ENCODE data around the gene CAV2.

The CAV2 gene

DNA sequence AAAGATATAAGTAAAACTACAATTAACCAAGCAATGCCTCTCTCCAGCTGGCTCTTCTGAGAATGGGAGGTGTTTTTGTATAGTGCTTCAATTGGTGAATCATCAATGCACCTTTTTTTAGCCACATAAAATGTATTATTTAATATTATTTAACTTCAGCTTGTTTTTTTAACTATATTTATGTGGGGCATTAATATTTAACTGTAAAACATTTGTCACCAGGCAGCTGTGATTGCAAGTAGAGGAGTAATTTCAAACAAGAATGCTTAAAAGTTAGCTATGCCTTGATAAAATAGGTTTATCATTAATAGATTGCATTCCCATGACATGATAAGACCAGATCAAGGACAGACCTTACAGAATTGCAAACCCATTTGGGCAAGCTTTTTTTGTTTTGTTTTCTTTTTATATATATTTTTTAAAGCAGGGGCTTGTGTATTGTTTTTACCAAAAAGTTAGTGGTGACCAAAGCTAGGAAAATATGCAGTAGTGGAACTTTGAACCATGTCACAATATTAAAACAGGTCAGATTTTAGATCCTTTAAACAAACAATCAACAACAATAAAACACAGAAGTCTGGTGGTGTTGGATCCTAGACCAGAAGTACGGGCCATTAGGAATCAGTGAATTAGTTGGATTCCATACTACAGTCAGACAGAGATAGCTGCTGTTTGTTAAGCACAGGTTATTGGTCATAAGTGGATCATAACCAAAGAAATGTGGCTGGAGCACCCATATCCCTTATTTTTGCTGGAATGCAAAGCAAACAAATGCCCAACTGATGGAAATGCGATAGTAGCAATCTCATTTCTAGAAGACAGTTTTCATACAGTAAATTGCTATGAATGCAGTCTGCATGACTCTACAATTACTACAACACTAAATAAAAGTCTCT, 2.9 kb downstream of the CAV2 start:
- DNase-seq (ENCODE audit: low read depth), result no peak
- no peak overlapping the region for H3K4me3 ChIP-seq (ENCODE audit: low read depth, low read length)
- TF ChIP-seq, protein P1, sequence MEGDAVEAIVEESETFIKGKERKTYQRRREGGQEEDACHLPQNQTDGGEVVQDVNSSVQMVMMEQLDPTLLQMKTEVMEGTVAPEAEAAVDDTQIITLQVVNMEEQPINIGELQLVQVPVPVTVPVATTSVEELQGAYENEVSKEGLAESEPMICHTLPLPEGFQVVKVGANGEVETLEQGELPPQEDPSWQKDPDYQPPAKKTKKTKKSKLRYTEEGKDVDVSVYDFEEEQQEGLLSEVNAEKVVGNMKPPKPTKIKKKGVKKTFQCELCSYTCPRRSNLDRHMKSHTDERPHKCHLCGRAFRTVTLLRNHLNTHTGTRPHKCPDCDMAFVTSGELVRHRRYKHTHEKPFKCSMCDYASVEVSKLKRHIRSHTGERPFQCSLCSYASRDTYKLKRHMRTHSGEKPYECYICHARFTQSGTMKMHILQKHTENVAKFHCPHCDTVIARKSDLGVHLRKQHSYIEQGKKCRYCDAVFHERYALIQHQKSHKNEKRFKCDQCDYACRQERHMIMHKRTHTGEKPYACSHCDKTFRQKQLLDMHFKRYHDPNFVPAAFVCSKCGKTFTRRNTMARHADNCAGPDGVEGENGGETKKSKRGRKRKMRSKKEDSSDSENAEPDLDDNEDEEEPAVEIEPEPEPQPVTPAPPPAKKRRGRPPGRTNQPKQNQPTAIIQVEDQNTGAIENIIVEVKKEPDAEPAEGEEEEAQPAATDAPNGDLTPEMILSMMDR (conservative IDR thresholded peaks at IDR 0.05; ENCODE audit: low read depth, low read length), result no peak

DNA sequence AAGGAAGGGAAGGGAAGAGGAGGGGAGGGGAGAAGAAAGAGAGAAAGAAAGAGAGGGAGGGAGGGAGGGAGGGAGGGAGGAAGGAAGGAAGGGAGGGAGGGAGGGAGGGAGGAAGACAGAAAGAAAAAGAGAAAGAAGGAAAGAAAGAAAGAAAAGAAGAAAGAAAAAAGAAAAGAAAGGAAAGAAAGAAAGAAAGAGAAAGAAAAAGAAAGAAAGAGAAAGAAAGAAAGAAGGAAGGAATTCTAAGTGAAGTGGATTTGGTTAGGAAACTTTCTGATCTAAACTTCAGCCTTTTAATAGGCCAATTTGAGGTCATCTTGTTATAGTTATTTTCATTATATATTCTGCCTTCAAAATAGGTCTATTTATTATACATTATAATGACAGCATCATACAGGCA, 4.3 kb downstream of the CAV2 start:
- DNase-seq (ENCODE audit: low read depth), result no peak
- TF ChIP-seq, protein P1 (conservative IDR thresholded peaks at IDR 0.05; ENCODE audit: low read depth, low read length), result no peak
- H3K4me3 ChIP-seq (ENCODE audit: low read depth, low read length), result no peak overlapping the region

DNA sequence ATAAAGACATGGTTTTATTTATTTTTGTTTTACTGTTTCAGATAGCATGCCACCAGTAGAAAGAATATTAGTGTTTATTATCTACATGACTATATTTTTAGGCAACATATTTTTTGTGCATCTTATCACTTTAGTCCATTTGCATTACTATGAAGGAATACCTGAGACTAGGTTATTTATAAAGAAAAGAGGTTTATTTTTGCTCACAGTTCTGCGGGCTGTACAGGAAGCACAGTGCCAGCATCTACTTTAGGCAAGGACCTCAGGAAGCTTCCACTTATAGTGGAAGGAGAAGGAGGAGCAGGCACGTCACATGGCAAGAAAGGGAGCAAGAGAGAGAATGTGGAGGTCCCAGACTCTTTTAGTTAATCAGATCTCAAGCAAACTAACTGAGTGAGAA, 5.7 kb downstream of the CAV2 start:
- no peak for DNase-seq (ENCODE audit: low read depth)

DNA sequence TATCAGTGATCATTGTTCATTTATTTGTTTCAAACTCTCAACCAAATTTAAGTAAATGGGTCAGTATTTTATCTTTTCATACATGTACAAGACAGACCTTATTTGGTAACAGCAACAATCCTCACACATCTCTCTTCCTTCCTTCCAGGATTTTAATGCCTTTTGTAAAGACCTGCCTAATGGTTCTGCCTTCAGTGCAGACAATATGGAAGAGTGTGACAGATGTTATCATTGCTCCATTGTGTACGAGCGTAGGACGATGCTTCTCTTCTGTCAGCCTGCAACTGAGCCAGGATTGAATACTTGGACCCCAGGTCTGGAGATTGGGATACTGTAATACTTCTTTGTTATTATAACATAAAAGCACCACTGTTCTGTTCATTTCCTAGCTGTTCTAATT, 6.3 kb downstream of the CAV2 start:
- H3K4me3 ChIP-seq (ENCODE audit: low read depth, low read length), result no peak overlapping the region
- DNase-seq (ENCODE audit: low read depth), result no peak
- TF ChIP-seq, protein P1 (conservative IDR thresholded peaks at IDR 0.05; ENCODE audit: low read depth, low read length), result no peak

More for the DNA sequence above, 5.7 kb downstream of the CAV2 start:
- TF ChIP-seq, protein P1 (conservative IDR thresholded peaks at IDR 0.05; ENCODE audit: low read depth, low read length), result no peak
- H3K4me3 ChIP-seq (ENCODE audit: low read depth, low read length), result no peak overlapping the region

DNA sequence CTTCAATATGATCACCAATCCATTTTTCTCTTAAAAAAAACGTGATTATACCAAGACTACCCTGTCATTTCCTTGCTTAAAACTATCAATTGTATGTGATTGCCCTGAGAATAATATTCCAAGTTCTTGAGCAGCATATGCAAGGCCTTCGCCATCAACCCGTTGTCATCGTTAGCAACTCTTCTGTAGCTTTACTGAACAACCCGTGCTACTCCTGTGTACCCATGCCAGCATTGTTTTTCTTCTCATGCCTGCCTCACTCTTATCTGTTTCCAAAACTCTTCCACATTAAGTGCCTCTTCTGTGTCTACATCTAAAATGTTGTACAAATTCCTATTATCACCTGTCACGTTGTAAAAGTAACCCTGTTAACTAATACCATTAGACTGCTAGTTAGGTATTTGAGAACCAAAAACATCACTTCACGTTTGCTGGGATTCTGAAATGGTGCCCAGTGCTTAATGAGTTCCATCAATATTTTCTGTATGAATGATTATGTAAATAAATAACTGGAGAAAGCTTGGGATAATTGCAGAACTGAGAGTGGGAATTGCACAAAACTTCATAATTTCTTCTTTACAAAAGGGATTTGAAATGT, 10.5 kb downstream of the CAV2 start:
- no peak overlapping the region for H3K4me3 ChIP-seq (ENCODE audit: low read depth, low read length)
- TF ChIP-seq, protein P1 (conservative IDR thresholded peaks at IDR 0.05; ENCODE audit: low read depth, low read length), result no peak
- DNase-seq (ENCODE audit: low read depth), result no peak

DNA sequence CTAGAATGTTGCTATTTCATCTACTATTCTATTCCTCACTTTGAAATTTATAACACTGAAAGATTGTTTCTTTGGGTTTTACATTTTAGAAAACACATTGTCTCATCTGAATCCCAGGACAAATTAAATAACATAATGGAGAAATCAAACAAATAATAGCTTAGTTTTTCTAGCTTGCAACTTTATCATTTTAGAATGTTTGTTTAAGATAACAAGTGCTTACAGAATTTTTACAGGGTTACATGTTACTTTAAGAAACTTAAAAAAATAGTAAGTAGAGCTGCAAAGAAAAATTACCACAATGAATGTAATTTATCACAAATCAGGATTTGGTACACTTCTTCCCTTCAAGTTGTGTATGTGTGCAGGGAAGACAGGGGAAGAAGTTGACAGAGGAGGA, 11.3 kb downstream of the CAV2 start:
- TF ChIP-seq, protein P1 (conservative IDR thresholded peaks at IDR 0.05; ENCODE audit: low read depth, low read length), result no peak
- H3K4me3 ChIP-seq (ENCODE audit: low read depth, low read length), result no peak overlapping the region
- no peak for DNase-seq (ENCODE audit: low read depth)

Measured in choroid plexus epithelial cell (primary cell).